ENCODE data around the gene DHFR2.

Gene DHFR2

DNA sequence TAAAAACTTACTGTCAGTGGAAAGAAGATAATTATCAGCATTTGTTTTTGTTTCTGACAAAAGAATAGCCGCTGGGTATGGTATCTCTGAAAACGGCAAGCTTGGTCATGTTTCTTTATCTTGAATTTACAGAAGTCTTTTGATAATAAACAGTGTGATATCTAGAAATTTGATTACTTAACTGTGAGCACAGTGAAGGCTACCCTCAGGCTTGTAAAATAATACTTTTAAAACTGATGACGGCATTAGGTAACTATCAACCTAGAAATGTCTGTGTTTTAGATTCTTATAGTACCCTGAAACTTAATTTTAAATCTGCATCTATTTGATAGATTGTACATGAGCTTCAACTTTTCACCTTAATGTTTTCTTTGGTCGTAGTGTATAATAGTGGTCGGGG, 43.6 kb upstream of the DHFR2 start (continued):
- TF ChIP-seq, protein P1, sequence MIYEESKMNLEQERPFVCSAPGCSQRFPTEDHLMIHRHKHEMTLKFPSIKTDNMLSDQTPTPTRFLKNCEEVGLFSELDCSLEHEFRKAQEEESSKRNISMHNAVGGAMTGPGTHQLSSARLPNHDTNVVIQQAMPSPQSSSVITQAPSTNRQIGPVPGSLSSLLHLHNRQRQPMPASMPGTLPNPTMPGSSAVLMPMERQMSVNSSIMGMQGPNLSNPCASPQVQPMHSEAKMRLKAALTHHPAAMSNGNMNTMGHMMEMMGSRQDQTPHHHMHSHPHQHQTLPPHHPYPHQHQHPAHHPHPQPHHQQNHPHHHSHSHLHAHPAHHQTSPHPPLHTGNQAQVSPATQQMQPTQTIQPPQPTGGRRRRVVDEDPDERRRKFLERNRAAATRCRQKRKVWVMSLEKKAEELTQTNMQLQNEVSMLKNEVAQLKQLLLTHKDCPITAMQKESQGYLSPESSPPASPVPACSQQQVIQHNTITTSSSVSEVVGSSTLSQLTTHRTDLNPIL (CRISPR knock-in tag; IDR thresholded peaks at IDR 0.05; ENCODE audit: low read depth): no peak

DNA sequence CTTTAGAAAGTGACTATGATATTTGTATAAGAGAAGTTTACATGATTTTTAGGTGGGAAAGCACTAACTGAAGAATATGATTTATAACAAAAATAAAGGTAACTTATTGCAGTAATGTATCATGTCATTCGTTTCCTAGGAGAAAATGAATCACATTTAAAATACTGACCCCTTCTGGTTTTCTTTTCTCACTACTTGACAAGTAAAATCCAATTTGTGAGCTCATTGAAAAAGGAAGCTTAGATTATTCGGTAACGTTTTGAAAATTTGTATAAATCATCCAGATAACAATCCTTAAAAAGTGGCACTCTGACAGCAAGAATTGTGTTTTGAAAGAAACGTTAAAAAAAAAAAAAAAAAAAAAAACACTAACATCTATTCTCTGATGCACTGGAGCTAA, 39.1 kb upstream of the DHFR2 start:
- ATAC-seq: peak; percentile 54; the same call in 2 of the 3 replicates
- TF ChIP-seq CSDC2 (CRISPR knock-in tag; IDR thresholded peaks at IDR 0.05): no peak
- TF ChIP-seq ZNF8 (CRISPR knock-in tag; IDR thresholded peaks at IDR 0.05): no peak
- TF ChIP-seq, protein P1 (CRISPR knock-in tag; IDR thresholded peaks at IDR 0.05; ENCODE audit: low read depth): peak; percentile 44; the same call in 1 of the 2 replicates
- TF ChIP-seq ZNF70 (CRISPR knock-in tag; IDR thresholded peaks at IDR 0.05): no peak
- no peak for TF ChIP-seq RARB (CRISPR knock-in tag; IDR thresholded peaks at IDR 0.05)
- TF ChIP-seq BACH2 (CRISPR knock-in tag; IDR thresholded peaks at IDR 0.05; ENCODE audit: borderline replicate concordance): no peak
- TF ChIP-seq, protein P2, sequence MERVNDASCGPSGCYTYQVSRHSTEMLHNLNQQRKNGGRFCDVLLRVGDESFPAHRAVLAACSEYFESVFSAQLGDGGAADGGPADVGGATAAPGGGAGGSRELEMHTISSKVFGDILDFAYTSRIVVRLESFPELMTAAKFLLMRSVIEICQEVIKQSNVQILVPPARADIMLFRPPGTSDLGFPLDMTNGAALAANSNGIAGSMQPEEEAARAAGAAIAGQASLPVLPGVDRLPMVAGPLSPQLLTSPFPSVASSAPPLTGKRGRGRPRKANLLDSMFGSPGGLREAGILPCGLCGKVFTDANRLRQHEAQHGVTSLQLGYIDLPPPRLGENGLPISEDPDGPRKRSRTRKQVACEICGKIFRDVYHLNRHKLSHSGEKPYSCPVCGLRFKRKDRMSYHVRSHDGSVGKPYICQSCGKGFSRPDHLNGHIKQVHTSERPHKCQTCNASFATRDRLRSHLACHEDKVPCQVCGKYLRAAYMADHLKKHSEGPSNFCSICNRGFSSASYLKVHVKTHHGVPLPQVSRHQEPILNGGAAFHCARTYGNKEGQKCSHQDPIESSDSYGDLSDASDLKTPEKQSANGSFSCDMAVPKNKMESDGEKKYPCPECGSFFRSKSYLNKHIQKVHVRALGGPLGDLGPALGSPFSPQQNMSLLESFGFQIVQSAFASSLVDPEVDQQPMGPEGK (CRISPR knock-in tag; IDR thresholded peaks at IDR 0.05; ENCODE audit: borderline replicate concordance): 0 out of 2 replicates have a peak, but pooled peaks have one; percentile 26
- TF ChIP-seq ESRRG (CRISPR knock-in tag; IDR thresholded peaks at IDR 0.05): no peak
- no peak for TF ChIP-seq ZNF565 (CRISPR knock-in tag; conservative IDR thresholded peaks at IDR 0.05; ENCODE audit: low read depth)
- TF ChIP-seq, protein P3, sequence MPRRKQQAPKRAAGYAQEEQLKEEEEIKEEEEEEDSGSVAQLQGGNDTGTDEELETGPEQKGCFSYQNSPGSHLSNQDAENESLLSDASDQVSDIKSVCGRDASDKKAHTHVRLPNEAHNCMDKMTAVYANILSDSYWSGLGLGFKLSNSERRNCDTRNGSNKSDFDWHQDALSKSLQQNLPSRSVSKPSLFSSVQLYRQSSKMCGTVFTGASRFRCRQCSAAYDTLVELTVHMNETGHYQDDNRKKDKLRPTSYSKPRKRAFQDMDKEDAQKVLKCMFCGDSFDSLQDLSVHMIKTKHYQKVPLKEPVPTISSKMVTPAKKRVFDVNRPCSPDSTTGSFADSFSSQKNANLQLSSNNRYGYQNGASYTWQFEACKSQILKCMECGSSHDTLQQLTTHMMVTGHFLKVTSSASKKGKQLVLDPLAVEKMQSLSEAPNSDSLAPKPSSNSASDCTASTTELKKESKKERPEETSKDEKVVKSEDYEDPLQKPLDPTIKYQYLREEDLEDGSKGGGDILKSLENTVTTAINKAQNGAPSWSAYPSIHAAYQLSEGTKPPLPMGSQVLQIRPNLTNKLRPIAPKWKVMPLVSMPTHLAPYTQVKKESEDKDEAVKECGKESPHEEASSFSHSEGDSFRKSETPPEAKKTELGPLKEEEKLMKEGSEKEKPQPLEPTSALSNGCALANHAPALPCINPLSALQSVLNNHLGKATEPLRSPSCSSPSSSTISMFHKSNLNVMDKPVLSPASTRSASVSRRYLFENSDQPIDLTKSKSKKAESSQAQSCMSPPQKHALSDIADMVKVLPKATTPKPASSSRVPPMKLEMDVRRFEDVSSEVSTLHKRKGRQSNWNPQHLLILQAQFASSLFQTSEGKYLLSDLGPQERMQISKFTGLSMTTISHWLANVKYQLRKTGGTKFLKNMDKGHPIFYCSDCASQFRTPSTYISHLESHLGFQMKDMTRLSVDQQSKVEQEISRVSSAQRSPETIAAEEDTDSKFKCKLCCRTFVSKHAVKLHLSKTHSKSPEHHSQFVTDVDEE (CRISPR knock-in tag; IDR thresholded peaks at IDR 0.05): peak; percentile 23; the same call in 1 of the 2 replicates
- no peak for TF ChIP-seq ZFP3 (CRISPR knock-in tag; IDR thresholded peaks at IDR 0.05)
- TF ChIP-seq TCF4 (CRISPR knock-in tag; IDR thresholded peaks at IDR 0.05; ENCODE audit: borderline replicate concordance): 0 out of 2 replicates have a peak, but pooled peaks have one; percentile 17
- no peak for TF ChIP-seq OSR1 (CRISPR knock-in tag; IDR thresholded peaks at IDR 0.05)
- TF ChIP-seq TOX (CRISPR knock-in tag; IDR thresholded peaks at IDR 0.05; ENCODE audit: borderline replicate concordance): no peak
- peak; percentile 98 for TF ChIP-seq ISL1 (CRISPR knock-in tag; IDR thresholded peaks at IDR 0.05)
- TF ChIP-seq ARNTL (CRISPR knock-in tag; IDR thresholded peaks at IDR 0.05; ENCODE audit: borderline replicate concordance, low read depth): no peak
- no peak for TF ChIP-seq ZFP30 (CRISPR knock-in tag; IDR thresholded peaks at IDR 0.05)
- TF ChIP-seq, protein P4, sequence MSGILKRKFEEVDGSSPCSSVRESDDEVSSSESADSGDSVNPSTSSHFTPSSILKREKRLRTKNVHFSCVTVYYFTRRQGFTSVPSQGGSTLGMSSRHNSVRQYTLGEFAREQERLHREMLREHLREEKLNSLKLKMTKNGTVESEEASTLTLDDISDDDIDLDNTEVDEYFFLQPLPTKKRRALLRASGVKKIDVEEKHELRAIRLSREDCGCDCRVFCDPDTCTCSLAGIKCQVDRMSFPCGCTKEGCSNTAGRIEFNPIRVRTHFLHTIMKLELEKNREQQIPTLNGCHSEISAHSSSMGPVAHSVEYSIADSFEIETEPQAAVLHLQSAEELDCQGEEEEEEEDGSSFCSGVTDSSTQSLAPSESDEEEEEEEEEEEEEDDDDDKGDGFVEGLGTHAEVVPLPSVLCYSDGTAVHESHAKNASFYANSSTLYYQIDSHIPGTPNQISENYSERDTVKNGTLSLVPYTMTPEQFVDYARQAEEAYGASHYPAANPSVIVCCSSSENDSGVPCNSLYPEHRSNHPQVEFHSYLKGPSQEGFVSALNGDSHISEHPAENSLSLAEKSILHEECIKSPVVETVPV (CRISPR knock-in tag; IDR thresholded peaks at IDR 0.05): no peak
- no peak for TF ChIP-seq PPARA (CRISPR knock-in tag; IDR thresholded peaks at IDR 0.05; ENCODE audit: borderline replicate concordance)
- TF ChIP-seq ZC3H10 (CRISPR knock-in tag; IDR thresholded peaks at IDR 0.05): peak; percentile 80; the same call in 1 of the 2 replicates
- TF ChIP-seq, protein P5, sequence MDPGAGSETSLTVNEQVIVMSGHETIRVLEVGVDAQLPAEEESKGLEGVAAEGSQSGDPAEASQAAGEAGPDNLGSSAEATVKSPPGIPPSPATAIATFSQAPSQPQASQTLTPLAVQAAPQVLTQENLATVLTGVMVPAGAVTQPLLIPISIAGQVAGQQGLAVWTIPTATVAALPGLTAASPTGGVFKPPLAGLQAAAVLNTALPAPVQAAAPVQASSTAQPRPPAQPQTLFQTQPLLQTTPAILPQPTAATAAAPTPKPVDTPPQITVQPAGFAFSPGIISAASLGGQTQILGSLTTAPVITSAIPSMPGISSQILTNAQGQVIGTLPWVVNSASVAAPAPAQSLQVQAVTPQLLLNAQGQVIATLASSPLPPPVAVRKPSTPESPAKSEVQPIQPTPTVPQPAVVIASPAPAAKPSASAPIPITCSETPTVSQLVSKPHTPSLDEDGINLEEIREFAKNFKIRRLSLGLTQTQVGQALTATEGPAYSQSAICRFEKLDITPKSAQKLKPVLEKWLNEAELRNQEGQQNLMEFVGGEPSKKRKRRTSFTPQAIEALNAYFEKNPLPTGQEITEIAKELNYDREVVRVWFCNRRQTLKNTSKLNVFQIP (CRISPR knock-in tag; IDR thresholded peaks at IDR 0.05; ENCODE audit: borderline replicate concordance, low read depth): no peak
- no peak for TF ChIP-seq SNAI2 (CRISPR knock-in tag; IDR thresholded peaks at IDR 0.05)
- no peak for TF ChIP-seq GLIS3 (CRISPR knock-in tag; IDR thresholded peaks at IDR 0.05)
